Uterus (tissue), 2 donors: ENCODE data around the gene NPAS4.

ENCODE experiments used
- CTCF ChIP-seq, 4 experiments: fragments of 200-600 bp in 2 of 4; fragments of 450-650 bp in 2 of 4; sonication (generic) in 2 of 4; IDR thresholded peaks; one replicate each; pipeline ENCODE4 v1.5.1; 2016 to 2019; ENCODE audit warnings: antibody characterized with exemption in 4 of 4, mild to moderate bottlenecking in 2 of 4, moderate library complexity in 1 of 4
- POLR2A ChIP-seq, 2 donors: fragments of 450-650 bp; IDR thresholded peaks; one replicate each; pipeline ENCODE4 v1.6.1; 2016; ENCODE audit warnings: antibody characterized with exemption in 2 of 2, mild to moderate bottlenecking in 1 of 2, moderate library complexity in 1 of 2

- TF ChIP-seq CTCF (IDR thresholded peaks at IDR 0.05) (no peak), POLR2A (IDR thresholded peaks at IDR 0.05) (no peak)
These were observed 30.8 kb downstream of the NPAS4 start for GRCh38 chr11:66451663-66452062.
